SK-N-MC (cell line): Measurements from ENCODE around the gene IQSEC1.

Experiments used
- EZH2 ChIP-seq: fragments of 200-600 bp; sonication (generic); IDR thresholded peaks from one replicate; pipeline ENCODE4 v1.6.1; 2017; ENCODE audit warnings: antibody characterized with exemption
- FOXP2 ChIP-seq: optimal IDR thresholded peaks from 2 replicates; pipeline ENCODE3; 2011; ENCODE audit warnings: mild to moderate bottlenecking, moderate library complexity; ENCODE audit not compliant: insufficient read depth; ENCODE audit errors: extremely low read length, control extremely low read depth
- POLR2AphosphoS5 ChIP-seq: IDR thresholded peaks from 2 replicates; pipeline ENCODE4 v1.6.1; 2012; ENCODE audit warnings: mild to moderate bottlenecking, low read depth, low read length, borderline replicate concordance

DNA sequence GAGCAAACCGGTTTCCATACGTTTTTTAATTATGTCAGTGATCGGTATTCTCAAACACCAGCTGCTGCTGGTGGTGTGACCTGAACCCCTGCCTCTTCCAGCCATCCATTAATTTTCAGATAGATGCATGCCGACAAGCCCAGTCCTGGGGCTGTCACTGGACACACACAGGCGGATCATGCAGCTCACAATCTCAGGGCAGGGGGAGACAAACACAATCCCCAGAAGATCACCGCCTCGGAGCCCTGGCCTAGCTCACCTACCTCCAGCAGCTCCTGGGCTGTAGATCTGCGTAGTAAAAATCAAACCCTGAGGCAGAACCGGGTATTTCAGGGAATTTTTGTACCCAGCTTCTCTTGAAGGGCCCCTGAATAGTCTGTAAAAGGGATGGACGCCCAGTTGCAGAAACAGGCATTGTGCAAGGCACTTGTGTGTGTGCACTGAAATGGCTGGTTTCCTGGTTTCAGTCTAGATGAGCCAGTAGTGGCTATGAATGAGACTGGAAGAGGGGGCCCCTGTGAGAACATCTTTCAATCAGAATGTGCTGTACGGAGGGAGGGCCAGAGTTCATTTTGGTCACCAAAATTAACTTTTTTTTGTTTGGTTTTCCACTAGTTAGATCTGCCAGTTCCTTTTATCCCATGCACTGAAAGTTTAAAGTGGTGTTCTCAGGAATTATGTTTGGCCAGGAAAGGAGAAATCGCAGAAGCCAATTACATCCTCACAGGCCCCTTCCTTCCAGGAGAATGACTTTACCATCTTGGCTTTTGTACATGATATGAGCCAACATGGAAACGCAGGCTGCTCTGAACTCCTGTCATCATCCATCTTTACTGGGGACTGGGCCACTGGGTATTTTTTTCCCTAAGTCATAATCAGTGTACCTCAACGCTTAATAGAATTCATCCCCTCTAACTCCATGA, 176.9 kb downstream of the IQSEC1 start:
- TF ChIP-seq EZH2, result no peak
- TF ChIP-seq POLR2AphosphoS5, result no peak
- TF ChIP-seq FOXP2, result no peak
